Keratinocyte (primary cell): Measurements from ENCODE around the gene RALGAPA2.

Source experiments
- EZH2 ChIP-seq: IDR thresholded peaks from one replicate; pipeline ENCODE4 v1.6.1; 2012; ENCODE audit warnings: inconsistent platforms, mild to moderate bottlenecking, low read length, moderate library complexity
- TF ChIP-seq, protein P1 (sequence below), 3 experiments: IDR thresholded peaks in 1 of 3; conservative IDR thresholded peaks in 1 of 3; optimal IDR thresholded peaks in 1 of 3; 2 replicates in 2 of 3; 3 replicates in 1 of 3; pipeline versions ENCODE3 to v1.5.1; 2011; ENCODE audit warnings: low read length in 3 of 3, mild to moderate bottlenecking in 3 of 3, moderate library complexity in 2 of 3, control low read depth in 1 of 3, inconsistent platforms in 1 of 3; ENCODE audit not compliant: insufficient read depth in 2 of 3; ENCODE audit errors: extremely low read depth in 1 of 3

GRCh38 chr20:20692587-20692986 is 19.9 kb downstream of the RALGAPA2 start:
- TF ChIP-seq, protein P1, sequence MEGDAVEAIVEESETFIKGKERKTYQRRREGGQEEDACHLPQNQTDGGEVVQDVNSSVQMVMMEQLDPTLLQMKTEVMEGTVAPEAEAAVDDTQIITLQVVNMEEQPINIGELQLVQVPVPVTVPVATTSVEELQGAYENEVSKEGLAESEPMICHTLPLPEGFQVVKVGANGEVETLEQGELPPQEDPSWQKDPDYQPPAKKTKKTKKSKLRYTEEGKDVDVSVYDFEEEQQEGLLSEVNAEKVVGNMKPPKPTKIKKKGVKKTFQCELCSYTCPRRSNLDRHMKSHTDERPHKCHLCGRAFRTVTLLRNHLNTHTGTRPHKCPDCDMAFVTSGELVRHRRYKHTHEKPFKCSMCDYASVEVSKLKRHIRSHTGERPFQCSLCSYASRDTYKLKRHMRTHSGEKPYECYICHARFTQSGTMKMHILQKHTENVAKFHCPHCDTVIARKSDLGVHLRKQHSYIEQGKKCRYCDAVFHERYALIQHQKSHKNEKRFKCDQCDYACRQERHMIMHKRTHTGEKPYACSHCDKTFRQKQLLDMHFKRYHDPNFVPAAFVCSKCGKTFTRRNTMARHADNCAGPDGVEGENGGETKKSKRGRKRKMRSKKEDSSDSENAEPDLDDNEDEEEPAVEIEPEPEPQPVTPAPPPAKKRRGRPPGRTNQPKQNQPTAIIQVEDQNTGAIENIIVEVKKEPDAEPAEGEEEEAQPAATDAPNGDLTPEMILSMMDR (optimal IDR thresholded peaks at IDR 0.05 in 1 of 3, IDR thresholded peaks at IDR 0.05 in 1 of 3, conservative IDR thresholded peaks at IDR 0.05 in 1 of 3; ENCODE audit: extremely low read depth in 1 of 3, insufficient read depth in 2 of 3, low read length in 3 of 3), result no peak
- TF ChIP-seq EZH2, result no peak
